Left lobe of liver (tissue), 2 donors: Measurements from ENCODE around the gene PRR14. TPM values are rescaled to one million over a fixed set of nuclear protein-coding genes. Genes with fewer than 3 reads are reported as not detected.
"Not testable (repeated sequence)": the region's sequence is repeated elsewhere in the genome, so short reads cannot be mapped to it uniquely, and the experiment has no call there.

Experiments used
- ATAC-seq: fragments of 200-7000 bp; cut with Tn5 transposase; one replicate; pipeline ENCODE4 v1.9.1; 2020; ENCODE audit warnings: mild to moderate bottlenecking, moderate library complexity
- DNase-seq: peaks from one replicate; pipeline ENCODE4 v3.0.0-alpha.2; 2020; ENCODE audit warnings: low spot score
- total RNA-seq: library from RNA; stranded (reverse); gene quantifications from one replicate; pipeline ENCODE4 v1.2.1, GENCODE V29; 2021
- donor health status: DM: no; HTN: no; CAD: no; lungs with moderate emphysema.
- donor health status: DM: no; HTN: yes; CAD: no.

PRR14 gene
- total RNA-seq, 1 donor from 2014 or later = 24.2 TPM

GRCh38 chr16:30688701-30689100 lies 37.9 kb downstream of the PRR14 start:
- ATAC-seq (no peak), DNase-seq (no peak)

GRCh38 chr16:30691907-30692306 lies 41.1 kb downstream of the PRR14 start:
- no peak for DNase-seq
- no peak for ATAC-seq

DNA sequence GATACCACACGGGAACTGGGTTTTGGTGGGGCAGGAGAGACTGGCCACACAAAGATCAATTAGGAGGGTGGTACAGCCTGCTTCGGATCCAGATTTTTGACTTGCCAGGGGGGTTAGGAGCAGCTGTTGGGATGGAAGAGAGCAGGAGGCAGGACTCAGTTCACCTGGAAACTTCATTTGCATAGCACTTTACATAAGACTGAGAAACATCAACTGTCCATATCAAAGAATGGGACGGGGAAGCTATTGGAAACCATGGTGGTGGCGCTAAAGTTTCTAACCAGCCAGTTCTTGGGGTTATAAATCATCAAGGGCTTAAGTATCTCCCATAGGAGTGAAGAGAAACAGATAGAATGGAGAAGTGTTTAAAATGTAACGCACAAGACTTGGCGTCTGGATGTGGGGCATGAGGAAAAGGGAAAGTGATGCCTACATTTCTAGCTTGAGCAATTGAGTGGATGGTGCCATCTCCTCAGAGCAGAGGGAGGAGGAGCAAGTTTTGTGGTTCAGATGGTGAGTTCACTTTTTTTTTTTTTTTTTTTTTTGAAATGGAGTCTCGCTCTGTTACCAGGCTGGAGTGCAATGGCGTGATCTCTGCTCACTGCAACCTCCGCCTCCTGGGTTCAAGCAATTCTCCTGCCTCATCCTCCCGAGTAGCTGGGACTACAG lies 41.8 kb downstream of the PRR14 start:
- ATAC-seq (no peak), DNase-seq (no peak)

DNA sequence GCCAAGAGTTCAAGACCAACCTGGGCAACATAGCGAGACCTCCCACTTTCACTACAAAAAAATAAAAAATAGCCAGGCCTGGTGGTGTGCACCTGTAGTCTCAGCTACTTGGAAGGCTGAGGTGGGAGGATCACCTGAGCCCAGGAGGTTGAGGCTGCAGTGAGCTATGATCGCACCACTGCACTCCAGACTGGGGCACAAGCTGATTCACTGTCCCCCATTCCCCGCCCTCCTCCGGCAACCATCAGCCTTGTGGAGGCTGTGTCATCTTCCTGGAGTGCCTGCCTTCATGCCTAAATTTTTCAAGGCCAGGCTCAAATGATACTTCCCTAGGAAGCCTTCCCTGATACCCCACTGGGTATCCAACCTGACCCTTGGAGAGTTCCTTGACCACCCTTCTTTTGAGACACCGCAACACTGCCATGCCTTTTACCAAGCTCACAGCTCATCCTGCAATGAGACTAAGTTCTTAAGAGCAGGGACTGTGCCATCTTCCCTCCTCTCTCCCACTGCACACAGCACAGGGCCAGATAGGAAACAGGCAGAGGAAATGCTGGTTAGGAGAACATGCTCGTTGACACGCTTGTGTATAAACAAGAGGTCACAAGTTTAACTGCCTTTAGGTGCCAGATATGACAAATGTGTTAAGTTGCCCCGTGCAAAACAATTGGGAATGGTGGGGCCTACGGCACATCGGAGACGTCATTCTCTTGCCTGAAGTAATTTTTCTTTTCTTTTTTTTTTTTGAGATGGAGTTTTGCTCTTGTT lies 44.4 kb downstream of the PRR14 start:
- DNase-seq (no peak), ATAC-seq (no peak)

- ATAC-seq, DNase-seq: not testable (repeated sequence)
These were observed 45.9 kb downstream of the PRR14 start for GRCh38 chr16:30696646-30697045.

- ATAC-seq (peak; percentile 84), DNase-seq (no peak)
These were observed 46.7 kb downstream of the PRR14 start for GRCh38 chr16:30697264-30698138.

DNA sequence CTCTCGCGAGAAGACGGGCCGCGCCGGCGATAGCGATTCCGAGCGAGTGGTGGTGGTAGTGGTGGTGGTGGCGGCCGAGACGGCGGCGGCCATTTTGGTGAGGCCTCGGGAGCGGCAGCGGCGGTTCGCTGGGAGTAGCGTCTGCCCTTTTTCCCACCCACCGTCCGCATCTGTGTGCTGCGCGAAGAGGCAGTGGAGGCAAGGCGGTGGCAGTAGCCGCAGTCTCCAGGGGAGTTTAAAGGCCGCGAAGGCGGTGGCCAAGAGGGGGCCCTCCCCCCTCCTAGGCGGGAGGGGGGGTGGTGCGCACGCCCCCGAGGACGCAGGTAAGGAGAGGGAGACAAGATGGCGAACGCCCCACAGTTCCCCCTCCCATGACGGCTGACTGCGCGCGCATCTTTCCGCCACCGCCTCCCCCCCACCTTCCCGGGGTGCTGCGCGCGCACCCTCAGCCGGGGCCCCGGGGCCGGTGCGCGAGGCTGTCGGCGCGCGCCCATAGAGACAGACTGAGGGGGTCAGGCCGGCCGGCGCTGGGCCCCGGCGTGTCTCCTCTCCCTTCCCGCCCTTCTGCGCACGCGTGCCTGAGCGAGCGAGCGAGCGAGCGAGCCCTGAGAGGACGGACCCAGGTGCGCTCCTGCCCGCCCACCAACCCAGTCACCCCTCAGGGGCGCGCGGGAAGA lies 47.5 kb downstream of the PRR14 start:
- ATAC-seq (peak; percentile 82), DNase-seq (peak; percentile 99)

- peak; percentile 81 for ATAC-seq
- DNase-seq = peak; percentile 94
These were observed 48.3 kb downstream of the PRR14 start, which contains the start of gene SRCAP for GRCh38 chr16:30698816-30699614. SRCAP (plus strand) TSS chr16:30699171; CDS start chr16:30700825, 1,654 bp downstream.

DNA sequence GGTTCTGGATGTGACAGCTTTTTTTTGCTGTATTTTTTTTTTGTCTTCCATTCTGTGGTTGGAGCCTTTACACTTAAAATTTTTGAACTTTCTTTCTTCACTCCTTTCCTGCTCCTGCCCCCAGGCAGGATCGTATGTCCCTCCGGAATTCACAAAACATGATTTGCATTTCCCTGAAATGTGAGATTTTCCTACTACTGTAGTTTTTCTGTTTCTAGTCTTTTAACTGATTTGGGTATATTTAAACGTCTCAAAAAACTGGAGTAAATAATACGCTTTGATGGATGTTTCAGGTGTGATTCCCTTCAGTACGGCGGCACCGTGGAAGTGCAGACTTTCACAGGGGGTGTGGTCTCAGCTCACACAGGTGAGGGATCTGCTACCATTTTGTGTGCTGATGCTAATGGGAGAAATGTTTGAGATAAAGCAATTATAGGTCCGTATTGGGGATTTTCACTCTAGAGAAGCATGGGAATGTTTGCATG lies 48.9 kb downstream of the PRR14 start:
- no peak for DNase-seq
- ATAC-seq = no peak

DNA sequence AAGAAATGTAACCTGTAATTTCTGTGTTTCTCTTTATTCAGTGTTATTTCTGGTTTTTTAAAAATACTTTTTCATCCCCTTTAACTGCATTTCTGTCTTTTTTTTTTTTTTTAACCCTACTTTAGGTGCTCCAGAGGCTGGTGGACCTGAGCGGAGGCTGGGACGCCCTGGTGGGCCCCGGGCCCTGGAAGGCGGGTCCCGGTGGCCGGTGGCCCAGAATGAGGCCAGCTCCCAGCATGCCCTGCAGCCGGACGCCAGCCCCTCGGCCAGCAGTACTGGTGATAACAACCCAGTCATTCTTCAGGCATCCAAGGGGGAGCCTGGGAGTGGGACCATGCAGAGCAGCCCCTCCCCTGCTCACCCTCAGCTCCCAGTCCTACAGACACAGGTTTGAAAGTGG lies 49.7 kb downstream of the PRR14 start:
- ATAC-seq (no peak), DNase-seq (no peak)

DNA sequence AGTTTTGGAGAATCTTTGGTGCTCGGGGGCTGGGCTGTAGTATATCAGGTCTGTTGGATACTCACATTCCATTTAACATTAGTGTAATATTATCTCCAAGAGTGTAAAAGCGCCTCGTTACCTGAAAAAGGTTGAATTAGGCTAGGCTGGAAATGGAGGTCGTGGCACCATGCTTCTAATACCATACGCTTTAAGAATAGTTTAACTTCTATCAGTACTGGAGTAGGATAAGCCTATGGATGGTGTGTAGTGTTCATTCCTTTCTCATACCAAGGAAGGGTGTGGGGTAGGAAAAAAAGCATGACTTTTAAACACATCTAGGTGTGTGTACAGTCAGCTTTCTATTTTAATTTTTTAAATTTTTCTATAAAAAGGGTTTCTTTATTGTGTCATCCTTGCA lies 50.2 kb downstream of the PRR14 start:
- no peak for ATAC-seq

GRCh38 chr16:30703071-30703470 lies 52.3 kb downstream of the PRR14 start:
- not testable (repeated sequence) for DNase-seq, ATAC-seq

More for the DNA sequence above, 50.2 kb downstream of the PRR14 start:
- no peak for DNase-seq

DNA sequence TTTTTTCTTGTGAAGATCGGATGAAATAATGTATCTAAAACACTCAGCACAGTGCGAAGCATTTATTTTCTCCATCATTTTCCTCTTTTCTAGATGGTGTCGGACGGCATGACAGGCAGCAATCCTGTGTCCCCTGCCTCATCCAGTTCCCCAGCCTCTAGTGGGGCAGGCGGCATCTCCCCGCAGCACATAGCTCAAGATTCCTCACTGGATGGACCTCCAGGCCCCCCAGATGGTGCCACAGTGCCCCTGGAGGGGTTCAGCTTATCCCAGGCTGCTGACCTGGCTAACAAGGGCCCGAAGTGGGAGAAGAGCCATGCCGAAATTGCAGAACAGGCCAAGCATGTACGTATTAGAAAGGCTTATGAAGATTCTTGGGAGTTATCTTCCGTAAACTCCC lies 53.2 kb downstream of the PRR14 start:
- ATAC-seq (no peak), DNase-seq (no peak)

Other genes with a start within 250 kb of the PRR14 start
- gene ZNF771, start 243.4 kb upstream of the PRR14 start, total RNA-seq = 13.5 TPM
- gene DCTPP1, start 220.9 kb upstream of the PRR14 start, total RNA-seq = 11.1 TPM
- gene SEPHS2, start 205.1 kb upstream of the PRR14 start, total RNA-seq = 199 TPM
- gene ITGAL, start 178.2 kb upstream of the PRR14 start, total RNA-seq = 11.0 TPM
- 21.7 TPM for gene ZNF768, start 124.4 kb upstream of the PRR14 start, total RNA-seq
- gene ZNF747, start 116.1 kb upstream of the PRR14 start, total RNA-seq = 7.1 TPM
- 6.3 TPM for gene ZNF764, start 92.6 kb upstream of the PRR14 start, total RNA-seq
- gene ZNF688, start 79.2 kb upstream of the PRR14 start, total RNA-seq = 8.8 TPM
- 11.8 TPM for gene ZNF785, start 65.3 kb upstream of the PRR14 start, total RNA-seq
- 4.9 TPM for gene ZNF689, start 40.6 kb upstream of the PRR14 start, total RNA-seq
- 22.7 TPM for gene FBRS, start 7.5 kb downstream of the PRR14 start, total RNA-seq
- 27.7 TPM for gene SRCAP, start 48.2 kb downstream of the PRR14 start, total RNA-seq
- gene PHKG2, start 97.5 kb downstream of the PRR14 start, total RNA-seq = 23.0 TPM
- 0.40 TPM for gene CFAP119, start 111.1 kb downstream of the PRR14 start, total RNA-seq
- 35.7 TPM for gene RNF40, start 111.4 kb downstream of the PRR14 start, total RNA-seq
- gene ZNF629, start 136.2 kb downstream of the PRR14 start, total RNA-seq = 4.6 TPM
- 6.2 TPM for gene BCL7C, start 243.1 kb downstream of the PRR14 start, total RNA-seq
- 0.58 TPM for gene CTF1, start 245.7 kb downstream of the PRR14 start, total RNA-seq